Measurements from ENCODE around the gene PDE2A. TPM values are rescaled to one million over a fixed set of nuclear protein-coding genes. Genes with fewer than 3 reads are reported as not detected.

The PDE2A gene
- total RNA-seq, 1 experiment from 2014 or later: 0.24 TPM

GRCh38 chr11:72665911-72666472 is 8.2 kb downstream of the PDE2A start:
- DNase-seq: no peak
- H3K4me3 ChIP-seq: no peak overlapping the region
- H3K36me3 ChIP-seq: no peaks in the 10 kb centered on the region
- no peak overlapping the region for H3K27ac ChIP-seq
- H3K4me1 ChIP-seq: no peaks in the 10 kb centered on the region
- no peaks in the 10 kb centered on the region; the same call in 1 of the 2 replicates for H3K9me3 ChIP-seq (replicated peaks)
- H3K27me3 ChIP-seq: no peaks in the 10 kb centered on the region

GRCh38 chr11:72662036-72662435 is 12.2 kb downstream of the PDE2A start:
- Histone ChIP-seq H3K36me3 (no peaks in the 10 kb centered on the region), H3K4me3 (no peak overlapping the region), H3K9me3 (replicated peaks) (no peaks in the 10 kb centered on the region), H3K4me1 (no peaks in the 10 kb centered on the region), H3K27ac (no peak overlapping the region), H3K27me3 (no peaks in the 10 kb centered on the region)
- no peak for DNase-seq

GRCh38 chr11:72661486-72661885 is 12.7 kb downstream of the PDE2A start:
- Histone ChIP-seq H3K36me3 (no peaks in the 10 kb centered on the region), H3K4me1 (no peaks in the 10 kb centered on the region)

GRCh38 chr11:72658989-72659640 is 15.1 kb downstream of the PDE2A start:
- H3K9me3 ChIP-seq (replicated peaks): no peaks in the 10 kb centered on the region
- H3K4me3 ChIP-seq: no peak overlapping the region
- H3K27ac ChIP-seq: no peak overlapping the region
- no peaks in the 10 kb centered on the region for H3K27me3 ChIP-seq
- DNase-seq: no peak
- H3K4me1 ChIP-seq: no peaks in the 10 kb centered on the region
- H3K36me3 ChIP-seq: no peaks in the 10 kb centered on the region

More at GRCh38 chr11:72661486-72661885, 12.7 kb downstream of the PDE2A start:
- no peaks in the 10 kb centered on the region for H3K27me3 ChIP-seq
- H3K4me3 ChIP-seq: no peak overlapping the region
- H3K9me3 ChIP-seq (replicated peaks): no peaks in the 10 kb centered on the region
- no peak overlapping the region for H3K27ac ChIP-seq
- no peak for DNase-seq

GRCh38 chr11:72657411-72658100 is 16.7 kb downstream of the PDE2A start:
- Histone ChIP-seq H3K4me1 (no peaks in the 10 kb centered on the region), H3K36me3 (no peaks in the 10 kb centered on the region), H3K27ac (no peak overlapping the region), H3K27me3 (no peaks in the 10 kb centered on the region), H3K4me3 (no peak overlapping the region), H3K9me3 (replicated peaks) (no peaks in the 10 kb centered on the region)
- DNase-seq: no peak

GRCh38 chr11:72655896-72656464 is 18.2 kb downstream of the PDE2A start:
- H3K27me3 ChIP-seq: no peaks in the 10 kb centered on the region

GRCh38 chr11:72655014-72655413 is 19.2 kb downstream of the PDE2A start:
- peaks cover 10% of the 10 kb centered on the region for H3K4me1 ChIP-seq
- no peak overlapping the region for H3K27ac ChIP-seq
- no peak overlapping the region for H3K4me3 ChIP-seq
- H3K27me3 ChIP-seq: no peaks in the 10 kb centered on the region
- H3K36me3 ChIP-seq: no peaks in the 10 kb centered on the region
- DNase-seq: no peak
- H3K9me3 ChIP-seq (replicated peaks): no peaks in the 10 kb centered on the region

More at GRCh38 chr11:72655896-72656464, 18.2 kb downstream of the PDE2A start:
- no peaks in the 10 kb centered on the region for H3K36me3 ChIP-seq
- H3K4me1 ChIP-seq: no peaks in the 10 kb centered on the region; the same call in 1 of the 2 replicates
- DNase-seq: no peak
- no peaks in the 10 kb centered on the region for H3K9me3 ChIP-seq (replicated peaks)
- no peak overlapping the region for H3K4me3 ChIP-seq
- no peak overlapping the region for H3K27ac ChIP-seq

GRCh38 chr11:72653649-72654048 is 20.6 kb downstream of the PDE2A start:
- H3K27me3 ChIP-seq: no peaks in the 10 kb centered on the region
- peaks cover 10% of the 10 kb centered on the region for H3K4me1 ChIP-seq
- H3K4me3 ChIP-seq: no peak overlapping the region
- H3K27ac ChIP-seq: no peak overlapping the region
- DNase-seq: no peak
- H3K9me3 ChIP-seq (replicated peaks): no peaks in the 10 kb centered on the region
- H3K36me3 ChIP-seq: no peaks in the 10 kb centered on the region

GRCh38 chr11:72652873-72653630 is 21.2 kb downstream of the PDE2A start:
- Histone ChIP-seq H3K4me3 (no peak overlapping the region), H3K4me1 (peaks cover 10% of the 10 kb centered on the region), H3K27ac (no peak overlapping the region), H3K36me3 (no peaks in the 10 kb centered on the region), H3K27me3 (no peaks in the 10 kb centered on the region), H3K9me3 (replicated peaks) (no peaks in the 10 kb centered on the region)
- no peak for DNase-seq

- Histone ChIP-seq H3K4me1 (peaks cover 10% of the 10 kb centered on the region), H3K27ac (no peak overlapping the region), H3K4me3 (no peak overlapping the region), H3K9me3 (replicated peaks) (no peaks in the 10 kb centered on the region), H3K36me3 (no peaks in the 10 kb centered on the region), H3K27me3 (no peaks in the 10 kb centered on the region)
- no peak for DNase-seq
These were observed 22.1 kb downstream of the PDE2A start for GRCh38 chr11:72652133-72652532.

- Histone ChIP-seq H3K27ac (no peak overlapping the region), H3K4me3 (no peak overlapping the region), H3K36me3 (no peaks in the 10 kb centered on the region), H3K4me1 (peaks cover 10% of the 10 kb centered on the region), H3K9me3 (replicated peaks) (no peaks in the 10 kb centered on the region), H3K27me3 (no peaks in the 10 kb centered on the region)
- DNase-seq: no peak
These were observed 24.8 kb downstream of the PDE2A start for GRCh38 chr11:72649215-72649976.

- H3K36me3 ChIP-seq: no peaks in the 10 kb centered on the region
- no peak overlapping the region for H3K27ac ChIP-seq
- peaks cover 10% of the 10 kb centered on the region for H3K4me1 ChIP-seq
- H3K4me3 ChIP-seq: no peak overlapping the region
- H3K27me3 ChIP-seq: no peaks in the 10 kb centered on the region
- DNase-seq: no peak
- no peaks in the 10 kb centered on the region for H3K9me3 ChIP-seq (replicated peaks)
These were observed 25.7 kb downstream of the PDE2A start for GRCh38 chr11:72648384-72649136.

GRCh38 chr11:72647882-72648281 is 26.3 kb downstream of the PDE2A start:
- Histone ChIP-seq H3K36me3 (no peaks in the 10 kb centered on the region), H3K4me3 (no peak overlapping the region), H3K27ac (no peak overlapping the region), H3K27me3 (no peaks in the 10 kb centered on the region), H3K4me1 (peaks cover 10% of the 10 kb centered on the region), H3K9me3 (replicated peaks) (no peaks in the 10 kb centered on the region)
- DNase-seq: no peak

Measured in SJCRH30 (cell line).